Inflammatory macrophage treated with lipopolysaccharide for 1 hour (primary cell): ENCODE measurements around the gene IL17C.
A peak's percentile ranks its signal among the peaks of the same experiment; 100 is the strongest.

Source experiments
- DNase-seq, 2 donors: peaks; one replicate each; pipeline ENCODE4 v3.0.0-alpha.2; 2020 to 2022

Gene IL17C

GRCh38 chr16:88646345-88647034 is 8.1 kb downstream of the IL17C start:
- DNase-seq = no peak

DNA sequence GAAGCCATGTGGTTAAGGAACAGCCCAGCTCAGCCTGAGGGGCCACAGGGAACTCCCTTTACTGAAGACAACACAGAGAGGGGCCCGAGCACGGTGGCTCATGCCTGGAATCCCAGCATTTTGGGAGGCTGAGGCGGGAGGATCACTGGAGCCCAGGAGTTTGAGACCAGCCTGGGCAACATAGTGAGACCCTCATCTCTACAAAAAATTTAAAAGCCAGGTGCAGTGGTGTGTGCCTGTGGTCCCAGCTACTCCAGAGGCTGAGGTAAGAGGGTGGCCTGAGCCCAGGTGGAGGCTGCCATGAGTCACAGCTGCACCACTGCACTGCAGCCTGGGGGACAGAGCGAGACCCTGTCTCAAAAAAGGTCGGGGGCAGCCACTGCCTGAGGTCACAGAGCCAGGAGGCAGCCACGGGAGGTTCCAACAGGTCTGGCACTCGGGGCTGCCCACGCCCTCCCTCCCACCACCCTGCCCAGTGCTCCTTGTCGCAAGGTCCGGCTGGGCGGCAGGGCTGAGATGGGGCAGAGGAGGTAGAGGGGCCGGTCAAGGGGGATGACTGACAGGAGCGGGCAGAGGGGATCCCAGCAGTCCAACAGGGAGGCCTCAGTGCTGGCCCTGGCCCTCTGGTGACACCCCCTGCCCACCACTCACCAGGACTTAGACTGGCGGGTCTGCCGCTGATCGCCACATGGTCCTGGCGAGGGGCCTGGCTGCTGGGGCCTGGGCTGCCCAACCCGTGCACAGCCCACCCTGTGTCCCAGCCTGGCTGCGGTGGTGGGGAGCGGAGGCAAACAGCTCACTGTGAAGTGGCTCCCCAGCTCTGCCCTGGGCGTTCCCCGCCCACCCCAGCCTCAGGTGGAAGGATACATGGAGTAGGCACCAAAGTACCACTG is 9.1 kb downstream of the IL17C start:
- no peak for DNase-seq

DNA sequence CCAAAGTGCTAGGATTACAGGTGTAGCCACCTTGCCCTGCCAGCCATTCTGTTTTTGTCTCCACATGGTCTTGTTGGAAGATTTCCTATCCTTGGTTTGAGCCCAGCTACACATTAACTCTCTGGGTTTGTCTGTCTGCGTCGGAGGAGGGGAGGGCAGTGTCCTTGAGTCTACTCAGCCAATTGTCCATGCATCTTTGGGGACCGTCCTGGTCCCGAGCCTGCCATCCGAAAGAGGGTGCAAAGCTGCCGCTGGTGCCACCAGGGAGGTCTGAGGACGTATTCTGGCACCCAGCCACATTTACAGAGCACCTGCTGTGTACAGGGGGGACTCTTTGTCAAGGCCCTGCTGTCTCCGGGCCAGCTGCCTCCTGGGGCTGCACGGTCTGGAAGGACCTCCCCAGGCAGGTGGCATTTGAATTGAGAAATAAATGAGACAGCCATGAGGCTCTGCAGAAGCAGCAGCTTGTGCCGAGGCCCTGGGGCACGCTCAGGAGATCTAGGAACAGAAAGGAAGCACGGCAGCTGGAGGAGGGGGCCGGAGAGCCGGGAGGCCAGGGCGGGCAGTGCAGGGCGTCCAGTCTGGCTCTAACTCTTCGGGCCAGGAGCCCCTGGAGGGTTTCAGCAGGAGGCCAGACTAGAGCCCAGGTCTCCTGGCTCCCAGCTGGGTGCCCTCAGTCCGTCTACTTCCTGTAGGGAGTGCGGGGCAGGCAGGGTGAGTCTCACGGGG is 11.0 kb downstream of the IL17C start:
- no peak for DNase-seq

DNA sequence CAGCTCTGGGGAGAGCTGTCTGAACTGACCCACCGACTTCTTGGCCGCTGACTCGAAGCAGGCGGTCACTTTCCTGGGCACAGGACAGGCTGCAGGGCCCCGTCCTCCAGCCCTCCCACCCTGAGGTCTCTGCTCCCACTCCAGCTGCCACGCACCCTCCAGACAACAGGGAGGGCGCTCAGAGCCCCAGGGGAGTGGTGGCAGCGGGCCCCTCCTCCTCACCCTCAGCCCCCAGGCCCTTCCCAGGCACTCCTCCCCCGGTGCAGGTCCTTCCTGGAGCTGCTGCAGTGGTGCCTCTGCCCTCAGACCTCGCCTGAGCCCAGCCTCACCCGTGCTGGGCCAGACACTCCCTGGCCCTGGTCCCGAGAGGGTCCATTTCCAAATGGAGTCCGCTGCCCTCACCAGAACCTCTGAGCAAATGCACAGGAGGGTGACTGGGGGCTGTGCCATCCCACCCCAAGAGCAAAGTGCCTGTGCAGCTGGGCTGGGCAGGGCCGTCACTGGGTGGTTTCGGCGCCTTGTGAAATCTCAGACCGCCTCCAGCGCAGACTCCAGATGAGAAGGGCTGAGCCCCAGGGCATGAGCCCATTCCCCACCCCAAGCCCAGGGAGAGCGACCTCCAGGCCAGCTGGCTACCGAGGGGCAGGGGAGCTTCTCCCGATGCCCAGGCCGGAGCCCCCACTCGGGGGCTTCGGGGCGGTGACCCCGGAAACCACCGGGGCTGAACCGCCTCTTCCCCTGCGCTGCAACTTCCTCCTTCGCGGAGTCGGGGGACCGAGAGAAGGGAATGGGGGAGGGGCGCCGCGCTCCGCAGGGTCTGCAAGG is 11.8 kb downstream of the IL17C start:
- peak; percentile 57 to 60 for DNase-seq

DNA sequence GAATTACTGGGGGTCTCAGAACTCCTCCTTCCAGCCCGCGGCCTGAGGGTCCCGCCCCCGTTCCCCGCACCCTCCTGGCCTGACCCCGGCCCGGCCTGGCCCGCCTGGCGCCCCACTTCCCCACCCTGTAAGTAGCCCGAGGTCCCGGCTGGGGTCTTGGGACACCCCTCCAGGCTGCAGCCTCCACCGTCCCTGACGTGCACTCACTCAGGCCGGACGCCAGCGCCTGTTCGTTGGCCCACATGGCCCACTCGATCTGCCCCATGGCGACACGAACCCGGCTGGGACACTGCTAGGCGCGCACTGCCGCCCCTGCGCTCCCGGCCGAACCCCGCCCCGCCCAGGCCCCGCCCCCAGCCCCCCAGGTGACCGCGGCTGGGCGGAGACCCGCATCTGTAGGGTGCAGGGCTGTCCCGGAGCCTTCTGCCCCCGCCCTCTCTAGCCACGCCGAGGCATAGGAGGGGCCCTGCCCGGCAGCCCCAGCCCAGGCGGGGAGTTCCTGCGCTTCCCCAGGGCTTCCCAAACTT is 12.4 kb downstream of the IL17C start, which contains the start of gene CYBA:
Gene CYBA (minus strand): TSS at position 305 of the 527 bp plus-strand sequence. CDS start 40 bp downstream, at position 265.
- DNase-seq = peak; percentile 90 to 92

- DNase-seq = peak; percentile 92 to 94
These were observed 13.1 kb downstream of the IL17C start for GRCh38 chr16:88651276-88651988.

GRCh38 chr16:88651989-88652761 is 13.8 kb downstream of the IL17C start:
- DNase-seq = no peak

DNA sequence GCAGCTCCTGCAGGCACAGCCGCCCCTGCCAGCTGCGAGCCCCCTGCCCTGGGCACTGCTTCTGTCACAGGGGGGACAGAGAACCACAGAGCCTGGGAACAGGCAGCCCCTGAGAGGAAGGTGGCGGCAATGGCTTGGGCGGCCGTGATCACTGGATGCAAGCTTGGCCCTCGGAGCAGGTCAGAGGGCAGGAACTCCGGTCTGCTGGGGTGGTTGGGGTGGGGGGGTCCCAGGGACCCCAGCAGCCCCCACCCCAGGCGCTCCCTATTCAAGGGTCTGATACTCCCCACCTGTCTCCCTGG is 14.3 kb downstream of the IL17C start:
- no peak for DNase-seq

- no peak for DNase-seq
These were observed 14.7 kb downstream of the IL17C start for GRCh38 chr16:88653101-88653500.

- no peak for DNase-seq
These were observed 15.4 kb downstream of the IL17C start for GRCh38 chr16:88653596-88654362.

DNA sequence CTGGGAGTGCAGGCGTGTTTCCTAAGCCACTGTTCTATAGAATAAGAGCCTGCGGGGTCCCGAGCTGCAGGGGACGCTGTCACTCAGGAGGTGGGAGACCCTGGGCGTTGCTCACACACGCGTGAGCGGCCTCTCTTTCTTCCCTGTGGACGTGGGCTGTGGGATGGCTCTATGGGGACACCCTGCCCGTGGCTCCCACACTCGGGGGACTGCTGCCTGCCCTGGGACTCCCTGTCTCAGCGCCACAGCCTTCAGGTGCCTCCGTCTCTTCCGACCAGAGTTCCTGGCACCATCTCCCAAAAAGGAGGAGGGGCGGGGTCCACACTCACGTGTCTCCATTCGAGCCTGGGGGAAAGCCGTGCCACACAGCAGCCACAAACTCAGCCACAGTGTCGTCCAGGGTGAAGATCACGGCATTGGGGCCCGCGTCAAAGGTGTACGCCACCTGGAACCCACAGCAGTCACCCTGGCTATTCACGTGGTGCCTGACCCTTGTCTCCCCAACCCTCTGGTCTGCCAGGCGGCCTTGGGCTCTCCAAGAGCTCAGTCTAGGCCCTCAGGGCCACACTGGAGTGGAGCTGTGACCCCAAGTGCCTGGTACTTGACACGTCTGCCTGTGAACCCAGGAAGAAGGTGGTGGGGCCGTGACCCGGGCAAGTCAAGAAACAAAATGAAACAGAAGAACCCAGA is 16.1 kb downstream of the IL17C start:
- DNase-seq = no peak

GRCh38 chr16:88655053-88655732 is 16.8 kb downstream of the IL17C start:
- DNase-seq = no peak

DNA sequence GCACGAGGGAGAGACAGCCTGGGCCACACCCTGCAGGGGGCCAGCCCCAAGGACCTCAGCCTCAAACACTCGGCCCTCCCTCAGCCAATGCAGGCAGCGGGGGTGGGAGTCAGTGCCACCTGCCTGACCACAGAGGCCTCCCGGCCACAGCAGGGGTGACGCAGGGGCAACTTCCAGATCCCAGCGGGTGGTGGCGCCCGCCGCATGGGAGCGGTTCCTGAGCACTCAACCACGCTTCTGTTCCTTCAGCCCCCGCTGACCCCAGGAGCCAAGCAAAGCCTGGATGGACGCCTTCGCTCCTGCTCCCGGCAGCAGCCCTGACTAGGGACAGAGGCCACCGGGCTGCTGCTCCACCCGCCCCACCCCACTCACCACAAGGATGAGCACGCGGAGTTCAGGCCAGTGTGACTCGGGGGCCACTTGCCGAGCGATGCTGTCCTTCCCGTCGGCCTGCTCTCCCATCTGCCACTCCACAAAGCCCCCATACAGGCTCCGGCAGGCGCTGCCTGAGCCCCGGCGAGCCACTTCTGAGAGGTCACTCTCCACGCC is 17.4 kb downstream of the IL17C start:
- no peak for DNase-seq

GRCh38 chr16:88656291-88656980 is 18.1 kb downstream of the IL17C start:
- no peak for DNase-seq

- DNase-seq = no peak
These were observed 19.0 kb downstream of the IL17C start for GRCh38 chr16:88657371-88657770.

DNA sequence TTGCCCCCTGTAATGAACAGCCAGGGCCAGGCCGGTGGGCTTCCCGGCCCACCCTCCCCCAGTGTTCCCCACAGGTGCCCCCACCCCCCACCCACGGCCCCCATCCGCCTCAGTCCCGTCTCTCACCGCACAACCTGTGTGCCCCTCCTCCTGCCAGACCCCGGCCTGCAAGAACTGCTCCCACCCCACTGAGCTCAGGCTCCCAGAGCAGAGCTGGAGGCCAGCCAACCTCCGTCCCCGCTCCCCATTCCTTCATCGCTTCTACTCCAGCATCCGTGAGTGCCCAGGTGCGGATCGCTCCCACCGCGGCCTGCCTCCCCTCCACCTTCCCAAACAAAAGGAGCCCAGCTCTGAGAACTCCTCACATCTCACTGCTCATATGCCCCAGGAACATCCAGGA is 20.3 kb downstream of the IL17C start:
- no peak for DNase-seq

- no peak for DNase-seq
These were observed 20.8 kb downstream of the IL17C start for GRCh38 chr16:88659160-88659559.

GRCh38 chr16:88661468-88661867 is 23.1 kb downstream of the IL17C start:
- no peak for DNase-seq
